ENCODE measurements around the gene INPP1. TPM values are rescaled to one million over a fixed set of nuclear protein-coding genes. Genes with fewer than 3 reads are reported as not detected.

INPP1 gene
- total and polyA plus RNA-seq, 2 of the 8 experiments (the other 6 are each of a cell fraction or from before 2014, with no cell fraction given), result 0.88 to 3.0 TPM

DNA sequence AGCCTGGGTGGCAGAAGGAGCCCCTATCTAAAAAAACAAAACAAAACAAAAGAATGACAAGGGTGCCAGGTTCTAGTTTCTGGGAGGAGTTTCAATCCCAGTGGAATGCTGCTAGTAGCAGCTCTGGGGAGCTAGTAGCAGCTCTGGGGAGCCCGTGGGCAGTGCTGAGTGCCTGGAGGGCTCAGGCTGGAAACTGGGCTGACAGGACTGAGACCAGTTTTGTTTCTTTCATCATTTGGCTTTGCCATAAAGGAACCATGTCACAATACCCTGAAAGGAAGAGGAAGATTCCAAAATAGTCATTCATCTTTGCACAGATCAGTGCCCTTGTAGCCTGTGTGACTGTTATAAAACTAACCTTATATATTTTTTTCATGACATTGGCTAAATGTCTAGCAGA is 75.3 kb downstream of the INPP1 start:
- no peaks in the 10 kb centered on the region for H3K27me3 ChIP-seq (replicated peaks in 1 of 4; ENCODE audit: control insufficient read depth in 3 of 4, extremely low read depth in 1 of 4, insufficient read depth in 3 of 4, low read length in 3 of 4)
- no peak overlapping the region for H3K23ac ChIP-seq (ENCODE audit: insufficient read length)
- no peak overlapping the region for H3K4me3 ChIP-seq (ENCODE audit: extremely low read depth in 1 of 4, insufficient read depth in 2 of 4, low read depth in 3 of 4, low read length in 4 of 4)
- no peaks in the 10 kb centered on the region for H3K23me2 ChIP-seq (ENCODE audit: low read depth, low read length)
- CTCF ChIA-PET (ENCODE audit: partially characterized antibody), result interaction anchor here (0.6 to 2.8 kb wide), 6 partner anchors 9 to 153 kb away, joined by 3 to 17 read pairs (median 4); no protein-coding TSS in a partner anchor
- WGBS, 2 experiments (ENCODE audit: extremely low coverage in 1 of 2, insufficient coverage in 1 of 2, insufficient read length in 1 of 2, insufficient replicate concordance in 2 of 2, low coverage in 1 of 2, low lambda C conversion rate in 2 of 2, missing lambda C conversion rate in 1 of 2), result 90% methylated on average over 1 of the region's 1 CpG; no CpG with 5 or more reads in 1 of the 2 experiments
- H3K18ac ChIP-seq (ENCODE audit: extremely low read depth, low read length), result no peak overlapping the region
- peaks cover 0 to 3% (median under 1%) of the 10 kb centered on the region in 4 experiments; a peak in 6 of 7 replicates for H3K4me1 ChIP-seq (replicated peaks in 1 of 4; ENCODE audit: control insufficient read depth in 3 of 4, insufficient read depth in 4 of 4, low read length in 3 of 4)
- H2BK20ac ChIP-seq (ENCODE audit: low read length), result no peak overlapping the region
- TF ChIP-seq MAFK (IDR thresholded peaks at IDR 0.05; ENCODE audit: low read depth, low read length) (no peak), SIX5 (IDR thresholded peaks at IDR 0.05; ENCODE audit: low read depth, low read length) (no peak)
- TF ChIP-seq, protein P1, sequence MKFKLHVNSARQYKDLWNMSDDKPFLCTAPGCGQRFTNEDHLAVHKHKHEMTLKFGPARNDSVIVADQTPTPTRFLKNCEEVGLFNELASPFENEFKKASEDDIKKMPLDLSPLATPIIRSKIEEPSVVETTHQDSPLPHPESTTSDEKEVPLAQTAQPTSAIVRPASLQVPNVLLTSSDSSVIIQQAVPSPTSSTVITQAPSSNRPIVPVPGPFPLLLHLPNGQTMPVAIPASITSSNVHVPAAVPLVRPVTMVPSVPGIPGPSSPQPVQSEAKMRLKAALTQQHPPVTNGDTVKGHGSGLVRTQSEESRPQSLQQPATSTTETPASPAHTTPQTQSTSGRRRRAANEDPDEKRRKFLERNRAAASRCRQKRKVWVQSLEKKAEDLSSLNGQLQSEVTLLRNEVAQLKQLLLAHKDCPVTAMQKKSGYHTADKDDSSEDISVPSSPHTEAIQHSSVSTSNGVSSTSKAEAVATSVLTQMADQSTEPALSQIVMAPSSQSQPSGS (IDR thresholded peaks at IDR 0.05; ENCODE audit: low read length), result no peak
- no peak overlapping the region for H3K4ac ChIP-seq (replicated peaks; ENCODE audit: insufficient read length, low read depth, low read length)
- H3K79me2 ChIP-seq (ENCODE audit: control insufficient read depth in 1 of 2, insufficient read depth in 2 of 2, low read length in 2 of 2), result no peaks in the 10 kb centered on the region
- no peak overlapping the region for H2AFZ ChIP-seq (ENCODE audit: low read length)
- FAIRE-seq (no peak), DNase-seq (ENCODE audit: low read depth in 1 of 2, low spot score in 2 of 2) (no peak)
- H4K8ac ChIP-seq (ENCODE audit: extremely low read depth, insufficient read depth, low read length), result no peak overlapping the region
- no peak overlapping the region for H2BK120ac ChIP-seq (replicated peaks; ENCODE audit: low read depth, low read length)
- no peak overlapping the region for H4K91ac ChIP-seq (replicated peaks; ENCODE audit: insufficient read length, low read length)
- no peak overlapping the region for H3K27ac ChIP-seq (ENCODE audit: low read depth, low read length)
- no peaks in the 10 kb centered on the region for H3K79me1 ChIP-seq (ENCODE audit: low read depth, low read length)
- H2BK5ac ChIP-seq (ENCODE audit: low read depth, low read length), result no peak overlapping the region
- no peak overlapping the region for H3K14ac ChIP-seq (ENCODE audit: insufficient read length)
- H2AK5ac ChIP-seq (ENCODE audit: low read depth, low read length), result no peak overlapping the region
- H3K56ac ChIP-seq (replicated peaks; ENCODE audit: insufficient read length, low read depth, low read length), result no peak overlapping the region
- H2BK12ac ChIP-seq (ENCODE audit: low read depth, low read length), result no peak overlapping the region
- POLR2A ChIA-PET (ENCODE audit: partially characterized antibody), result interaction anchor here (1.1 kb wide), 1 partner anchor 9 kb away, joined by 4 read pairs; no protein-coding TSS in a partner anchor
- no peak overlapping the region for H4K5ac ChIP-seq (ENCODE audit: insufficient read length, low read depth, low read length)
- H3K4me2 ChIP-seq (ENCODE audit: insufficient read depth in 1 of 2, low read depth in 2 of 2, low read length in 2 of 2), result no peak overlapping the region
- H3K9me3 ChIP-seq (ENCODE audit: insufficient read depth in 2 of 2, low read depth in 1 of 2, low read length in 1 of 2), result no peaks in the 10 kb centered on the region
- H4K20me1 ChIP-seq (replicated peaks in 1 of 2; ENCODE audit: control insufficient read depth in 1 of 2, insufficient read depth in 2 of 2, low read length in 2 of 2), result no peaks in the 10 kb centered on the region
- H2BK15ac ChIP-seq (ENCODE audit: low read length), result no peak overlapping the region
- no peak overlapping the region for H3K9ac ChIP-seq (replicated peaks in 1 of 4; ENCODE audit: extremely low read depth in 1 of 4, low read depth in 3 of 4, low read length in 3 of 4)
- no peaks in the 10 kb centered on the region for H3K36me3 ChIP-seq (ENCODE audit: control insufficient read depth in 2 of 4, insufficient read depth in 4 of 4, low read length in 3 of 4)

Data from H1 (cell line).